Lung (tissue), 12 donors: ENCODE results near the gene GDNF. TPM values are rescaled to one million over a fixed set of nuclear protein-coding genes. Genes with fewer than 3 reads are reported as not detected.

ENCODE experiments used
- ATAC-seq: fragments of 200-7000 bp; cut with Tn5 transposase; one replicate; pipeline ENCODE4 v1.9.1; 2020; ENCODE audit warnings: moderate number of reproducible peaks; ENCODE audit not compliant: insufficient read depth, low FRiP score
- DNase-seq, 3 donors: peaks; one replicate each; pipeline ENCODE4 v3.0.0-alpha.2; 2013 to 2017
- H3K27ac ChIP-seq, 2 donors: one replicate each; pipeline ENCODE4 v1.5.1; 2013; ENCODE audit warnings: mild to moderate bottlenecking in 2 of 2, moderate library complexity in 2 of 2, control low read depth in 1 of 2, inconsistent platforms in 1 of 2, low read depth in 1 of 2, low read length in 1 of 2
- H3K27me3 ChIP-seq, 3 donors: one replicate each; pipeline ENCODE4 v1.5.1; 2013; ENCODE audit warnings: low read length in 2 of 3; ENCODE audit not compliant: control insufficient read depth in 3 of 3, insufficient read depth in 3 of 3
- H3K36me3 ChIP-seq, 4 donors: one replicate each; pipeline ENCODE4 v1.5.1; 2013; ENCODE audit warnings: low read length in 4 of 4, mild to moderate bottlenecking in 1 of 4, moderate library complexity in 1 of 4; ENCODE audit not compliant: control insufficient read depth in 4 of 4, insufficient read depth in 4 of 4
- H3K4me1 ChIP-seq, 5 donors: one replicate each; pipeline ENCODE4 v1.5.1; 2013; ENCODE audit warnings: low read length in 5 of 5, mild to moderate bottlenecking in 2 of 5, moderate library complexity in 1 of 5; ENCODE audit not compliant: control insufficient read depth in 5 of 5, insufficient read depth in 5 of 5
- H3K4me3 ChIP-seq: one replicate; pipeline ENCODE4 v1.5.1; 2013; ENCODE audit warnings: mild to moderate bottlenecking, control low read depth, moderate library complexity
- H3K9ac ChIP-seq, 2 donors: one replicate each; pipeline ENCODE4 v1.5.1; 2013; ENCODE audit warnings: low read length in 2 of 2, control low read depth in 1 of 2; ENCODE audit not compliant: insufficient read depth in 1 of 2
- H3K9me3 ChIP-seq, 4 donors: one replicate each; pipeline ENCODE4 v1.5.1; 2013; ENCODE audit warnings: low read length in 3 of 4, mild to moderate bottlenecking in 1 of 4, moderate library complexity in 1 of 4; ENCODE audit not compliant: control insufficient read depth in 4 of 4, insufficient read depth in 3 of 4
- CTCF ChIP-seq: IDR thresholded peaks from 2 replicates; pipeline ENCODE4 v1.5.1; 2012; ENCODE audit warnings: mild to moderate bottlenecking; ENCODE audit errors: control extremely low read depth, extremely low read depth
- WGBS, 2 donors: extraction: QIAGEN DNeasy Blood & Tissue Kit; methylation state at CpG; one replicate each; pipeline ENCODE4 v1.1.7; 2013; 5-methylcytosine and 5-hydroxymethylcytosine counted together
- polyA plus RNA-seq, 2 donors: library from polyadenylated mRNA; stranded (reverse); fragments of 200-250 nt; gene quantifications; one replicate each; pipeline ENCODE4 v1.2.1, GENCODE V29; 2013
- total RNA-seq, 2 donors: library from RNA; depleted of rRNA in 1 of 2; stranded (reverse); fragments of >200 nt in 1 of 2; gene quantifications; one replicate each; pipeline ENCODE4 v1.2.1, GENCODE V29; 2014 to 2021
- donor health status: control.
- donor health status: control.
- donor health status: Bipolar disorder and iron deficiency.
- donor health status: healthy.
- donor health status: DM: yes; HTN: yes; CAD: no.

Gene GDNF
- total and polyA plus RNA-seq, 4 donors, result 0.05 TPM; not detected in 3

GRCh38 chr5:37769108-37769507 is 70.7 kb downstream of the GDNF start:
- 88% methylated on average over 4 of the region's 4 CpGs for WGBS, 2 donors
- no peak for ATAC-seq
- peaks cover 0 to 4% (median 0%) of the 10 kb centered on the region in 4 donors for H3K9me3 ChIP-seq
- H3K4me3 ChIP-seq, result no peak overlapping the region
- DNase-seq, result no peak
- H3K27ac ChIP-seq, result no peak overlapping the region
- no peaks in the 10 kb centered on the region for H3K4me1 ChIP-seq
- H3K9ac ChIP-seq, result no peak overlapping the region
- no peaks in the 10 kb centered on the region for H3K27me3 ChIP-seq
- no peak for TF ChIP-seq CTCF
- no peaks in the 10 kb centered on the region for H3K36me3 ChIP-seq

GRCh38 chr5:37768371-37768770 is 71.5 kb downstream of the GDNF start:
- Histone ChIP-seq H3K4me1 (no peaks in the 10 kb centered on the region), H3K36me3 (no peaks in the 10 kb centered on the region), H3K27ac (no peak overlapping the region), H3K9me3 (peaks cover 0 to 4% (median 0%) of the 10 kb centered on the region in 4 donors), H3K9ac (no peak overlapping the region), H3K4me3 (no peak overlapping the region), H3K27me3 (no peaks in the 10 kb centered on the region)
- ATAC-seq (no peak), DNase-seq (no peak)
- TF ChIP-seq CTCF, result no peak

- 84 to 91% methylated on average over 4 of the region's 4 CpGs for WGBS, 2 donors
- ATAC-seq, result no peak
- Histone ChIP-seq H3K27ac (no peak overlapping the region), H3K27me3 (no peaks in the 10 kb centered on the region), H3K9me3 (peaks cover 0 to under 1% (median 0%) of the 10 kb centered on the region in 4 donors), H3K4me3 (no peak overlapping the region), H3K4me1 (no peaks in the 10 kb centered on the region), H3K36me3 (no peaks in the 10 kb centered on the region), H3K9ac (no peak overlapping the region)
- no peak for DNase-seq
- no peak for TF ChIP-seq CTCF
Observed at GRCh38 chr5:37767961-37768360, 71.9 kb downstream of the GDNF start.

- H3K9me3 ChIP-seq, result no peaks in the 10 kb centered on the region
- no peak overlapping the region for H3K27ac ChIP-seq
- H3K27me3 ChIP-seq, result no peaks in the 10 kb centered on the region
- TF ChIP-seq CTCF, result no peak
- H3K9ac ChIP-seq, result no peak overlapping the region
- DNase-seq (no peak), ATAC-seq (no peak)
- 72 to 82% methylated on average over 3 of the region's 3 CpGs for WGBS, 2 donors
- H3K4me3 ChIP-seq, result no peak overlapping the region
- H3K4me1 ChIP-seq, result no peaks in the 10 kb centered on the region
- H3K36me3 ChIP-seq, result no peaks in the 10 kb centered on the region
Observed at GRCh38 chr5:37767251-37767650, 72.6 kb downstream of the GDNF start.
